AG09309 (cell line): ENCODE results near the gene QRSL1.
"Not testable (repeated sequence)": the region's sequence is repeated elsewhere in the genome, so short reads cannot be mapped to it uniquely, and the experiment has no call there.

Source experiments
- DNase-seq: peaks from one replicate; pipeline ENCODE4 v3.0.0-alpha.2; 2010; ENCODE audit warnings: low read depth
- H3K4me3 ChIP-seq: 2 replicates; pipeline ENCODE4 v1.5.1; 2011; ENCODE audit warnings: mild to moderate bottlenecking, low read depth, low read length, moderate library complexity; ENCODE audit not compliant: control insufficient read depth
- TF ChIP-seq, protein P1 (sequence below): IDR thresholded peaks from 2 replicates; pipeline ENCODE4 v1.5.1; 2011; ENCODE audit warnings: mild to moderate bottlenecking, low read depth, low read length, inconsistent platforms; ENCODE audit not compliant: insufficient read depth, control insufficient read depth; ENCODE audit errors: missing control alignments

Gene QRSL1, protein sequence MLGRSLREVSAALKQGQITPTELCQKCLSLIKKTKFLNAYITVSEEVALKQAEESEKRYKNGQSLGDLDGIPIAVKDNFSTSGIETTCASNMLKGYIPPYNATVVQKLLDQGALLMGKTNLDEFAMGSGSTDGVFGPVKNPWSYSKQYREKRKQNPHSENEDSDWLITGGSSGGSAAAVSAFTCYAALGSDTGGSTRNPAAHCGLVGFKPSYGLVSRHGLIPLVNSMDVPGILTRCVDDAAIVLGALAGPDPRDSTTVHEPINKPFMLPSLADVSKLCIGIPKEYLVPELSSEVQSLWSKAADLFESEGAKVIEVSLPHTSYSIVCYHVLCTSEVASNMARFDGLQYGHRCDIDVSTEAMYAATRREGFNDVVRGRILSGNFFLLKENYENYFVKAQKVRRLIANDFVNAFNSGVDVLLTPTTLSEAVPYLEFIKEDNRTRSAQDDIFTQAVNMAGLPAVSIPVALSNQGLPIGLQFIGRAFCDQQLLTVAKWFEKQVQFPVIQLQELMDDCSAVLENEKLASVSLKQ

DNA sequence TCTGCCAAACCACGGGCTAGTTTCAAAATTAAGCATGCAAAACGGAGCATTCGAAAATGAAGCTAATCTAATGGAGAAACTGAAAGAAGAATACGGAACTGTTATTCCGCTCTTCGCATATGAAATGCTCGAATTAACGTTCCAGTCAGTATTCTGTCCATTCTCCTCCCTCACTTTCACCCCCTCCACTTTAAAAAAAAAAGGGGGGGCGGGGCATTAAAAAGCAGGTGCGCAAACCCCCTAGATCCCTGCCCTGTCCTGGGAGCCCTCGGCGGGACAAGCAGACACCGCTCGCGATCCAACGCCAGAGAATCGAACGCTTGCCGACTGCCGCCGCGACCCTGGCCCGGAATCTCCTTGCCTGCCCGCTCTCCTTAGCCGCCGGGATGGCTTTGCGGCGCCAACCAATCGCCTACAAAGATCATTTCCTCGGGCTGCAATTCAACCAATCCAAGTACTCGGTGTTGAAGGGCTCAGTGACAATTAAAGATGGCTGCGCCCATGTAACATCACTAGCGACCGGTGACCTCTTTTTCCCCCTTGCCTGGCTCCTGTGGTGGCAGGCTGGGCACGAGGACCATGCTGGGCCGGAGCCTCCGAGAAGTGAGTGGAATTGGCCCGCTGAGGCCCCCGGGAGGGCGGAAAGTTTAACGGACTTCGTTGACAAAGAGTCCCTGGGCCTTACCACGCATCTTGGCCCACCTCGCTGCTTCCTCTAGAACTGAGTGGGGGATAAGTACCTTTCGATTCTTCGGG, at the start of gene QRSL1, which contains the start of gene RTN4IP1:
Gene QRSL1, plus strand, starts transcription at position 476 of the 756 bp plus-strand sequence. Its CDS starts 104 bp downstream, at position 580.
Gene RTN4IP1, minus strand, starts transcription at position 396 of the 756 bp plus-strand sequence. CDS start 477 bp downstream, outside the sequence.
- TF ChIP-seq, protein P1, sequence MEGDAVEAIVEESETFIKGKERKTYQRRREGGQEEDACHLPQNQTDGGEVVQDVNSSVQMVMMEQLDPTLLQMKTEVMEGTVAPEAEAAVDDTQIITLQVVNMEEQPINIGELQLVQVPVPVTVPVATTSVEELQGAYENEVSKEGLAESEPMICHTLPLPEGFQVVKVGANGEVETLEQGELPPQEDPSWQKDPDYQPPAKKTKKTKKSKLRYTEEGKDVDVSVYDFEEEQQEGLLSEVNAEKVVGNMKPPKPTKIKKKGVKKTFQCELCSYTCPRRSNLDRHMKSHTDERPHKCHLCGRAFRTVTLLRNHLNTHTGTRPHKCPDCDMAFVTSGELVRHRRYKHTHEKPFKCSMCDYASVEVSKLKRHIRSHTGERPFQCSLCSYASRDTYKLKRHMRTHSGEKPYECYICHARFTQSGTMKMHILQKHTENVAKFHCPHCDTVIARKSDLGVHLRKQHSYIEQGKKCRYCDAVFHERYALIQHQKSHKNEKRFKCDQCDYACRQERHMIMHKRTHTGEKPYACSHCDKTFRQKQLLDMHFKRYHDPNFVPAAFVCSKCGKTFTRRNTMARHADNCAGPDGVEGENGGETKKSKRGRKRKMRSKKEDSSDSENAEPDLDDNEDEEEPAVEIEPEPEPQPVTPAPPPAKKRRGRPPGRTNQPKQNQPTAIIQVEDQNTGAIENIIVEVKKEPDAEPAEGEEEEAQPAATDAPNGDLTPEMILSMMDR, result no peak
- H3K4me3 ChIP-seq, result peak within 1 kb of the TSS; percentile 94
- DNase-seq, result peak; percentile 70

DNA sequence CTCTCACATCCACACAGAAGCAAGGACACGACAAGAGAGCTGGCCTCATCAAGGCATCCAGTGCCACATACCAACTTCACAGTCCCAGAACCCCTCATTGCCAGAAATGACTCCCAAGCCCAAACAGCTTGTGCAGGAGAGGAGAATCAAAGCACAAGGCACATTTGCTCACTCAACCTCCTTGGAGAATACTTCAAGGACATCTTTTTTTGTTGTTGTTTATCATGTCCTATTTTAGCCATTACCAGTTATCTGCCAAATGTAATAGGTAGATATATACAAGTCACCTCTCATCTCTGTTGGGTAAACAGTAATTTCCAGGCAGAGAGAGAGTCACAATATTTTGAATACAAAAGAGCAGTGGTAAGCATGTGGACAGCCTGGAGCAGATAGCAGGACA, 47.9 kb upstream of the QRSL1 start:
- H3K4me3 ChIP-seq, result no peak overlapping the region
- no peak for DNase-seq
- TF ChIP-seq, protein P1, result no peak

DNA sequence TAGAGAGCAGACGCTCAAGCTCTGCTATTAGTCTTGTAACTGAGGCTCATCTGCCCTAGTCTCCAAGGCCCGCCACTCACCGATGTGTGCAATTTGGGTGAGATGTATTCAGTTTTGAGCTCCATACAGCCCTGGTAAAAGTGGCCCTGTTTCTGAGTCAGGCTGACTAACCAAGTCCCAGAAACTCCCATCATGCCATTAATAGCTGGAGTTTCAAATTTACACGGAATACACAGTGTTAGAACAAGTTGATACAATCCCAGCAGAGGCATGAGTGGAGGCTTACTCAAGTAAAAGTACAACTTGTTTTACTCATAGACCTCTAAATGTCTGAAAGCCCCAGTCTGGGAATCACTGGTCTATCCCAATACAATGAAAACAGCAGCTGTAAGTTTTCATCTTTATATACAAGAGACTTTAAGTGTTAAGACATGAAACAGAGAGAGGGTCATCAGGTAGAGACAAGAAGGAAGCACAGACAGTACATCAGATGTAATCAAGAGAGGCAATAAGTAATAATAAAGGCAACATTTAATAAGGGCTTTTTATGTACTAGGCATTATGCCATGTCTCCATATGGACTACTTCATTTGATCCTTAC, 42.5 kb upstream of the QRSL1 start:
- TF ChIP-seq, protein P1, result no peak
- no peak overlapping the region for H3K4me3 ChIP-seq
- DNase-seq, result no peak

DNA sequence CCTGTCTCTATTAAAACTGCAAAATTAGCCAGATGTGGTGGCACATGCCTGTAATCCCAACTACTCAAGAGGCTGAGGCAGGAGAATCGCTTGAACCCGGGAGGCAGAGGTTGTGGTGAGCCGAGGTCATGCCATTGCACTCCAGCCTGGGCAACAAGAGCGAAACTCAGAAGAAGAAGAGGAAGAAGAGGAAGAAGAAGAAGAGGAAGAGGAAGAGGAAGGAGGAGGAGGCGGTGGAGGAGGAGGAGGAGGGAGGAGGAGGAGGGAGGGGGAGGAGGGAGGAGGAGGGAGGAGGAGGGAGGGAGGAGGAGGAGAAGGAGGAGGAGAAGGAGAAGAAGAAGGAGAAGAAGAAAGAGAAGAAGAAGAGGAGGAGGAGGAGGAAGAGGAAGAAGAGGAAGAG, 40.4 kb upstream of the QRSL1 start:
- not testable (repeated sequence) for DNase-seq, H3K4me3 ChIP-seq

DNA sequence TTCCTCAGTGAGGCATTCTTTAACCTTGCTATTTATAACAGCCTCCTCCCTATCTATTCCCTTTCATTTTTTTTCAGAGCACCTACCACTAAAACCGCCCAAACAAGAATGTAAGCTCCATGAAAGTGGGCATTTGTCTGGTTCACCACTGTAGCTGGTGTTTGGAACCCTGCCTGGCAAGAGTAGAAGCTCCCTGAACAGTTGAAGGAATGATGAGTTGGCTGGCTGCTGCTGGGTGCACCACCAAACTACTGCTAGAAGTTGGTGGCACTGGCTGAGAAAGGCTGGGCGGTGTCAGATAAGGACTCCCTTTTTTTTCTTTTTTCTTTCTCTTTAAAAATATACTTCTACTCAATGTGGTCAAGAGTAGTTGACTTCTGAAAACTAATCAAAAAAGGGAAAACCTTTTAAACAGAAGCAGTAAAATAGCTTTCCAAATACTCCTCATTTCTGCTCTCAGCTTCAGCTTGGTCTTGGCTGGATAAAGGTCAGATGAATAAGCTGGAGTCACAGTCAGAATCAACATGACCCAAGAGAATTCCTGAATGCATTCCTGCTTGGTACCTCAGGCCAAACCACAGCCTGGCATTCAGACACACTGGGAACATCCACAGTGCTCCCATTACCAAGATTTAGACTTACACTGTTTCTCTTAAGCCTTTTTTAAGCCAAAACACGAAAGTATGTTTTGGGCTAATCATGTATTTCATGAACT, 38.1 kb upstream of the QRSL1 start:
- no peak overlapping the region for H3K4me3 ChIP-seq
- TF ChIP-seq, protein P1, result no peak
- peak; percentile 76 for DNase-seq

DNA sequence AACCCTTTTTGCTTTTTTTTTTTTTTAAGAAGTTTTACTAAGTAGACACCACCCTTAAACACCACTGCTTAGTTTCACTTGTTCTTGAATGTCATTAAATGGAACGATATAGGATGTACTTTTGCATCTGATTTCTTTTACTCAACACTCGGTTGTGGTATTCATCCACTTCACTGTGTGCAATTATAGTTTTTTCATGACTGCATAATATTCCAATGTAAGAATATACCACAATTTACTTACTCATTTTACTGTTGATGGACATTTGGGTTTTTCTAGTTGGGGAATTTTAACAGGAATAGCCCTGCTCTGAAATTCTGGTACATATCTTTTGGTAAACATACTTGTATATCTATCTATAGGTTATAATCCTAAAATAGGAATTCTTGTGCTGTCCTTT, 29.9 kb upstream of the QRSL1 start:
- TF ChIP-seq, protein P1, result no peak
- H3K4me3 ChIP-seq, result no peak overlapping the region

More for the DNA sequence above, 29.9 kb upstream of the QRSL1 start:
- DNase-seq, result no peak
